Loucy (cell line): ENCODE data around the gene PROSER2.
A peak's percentile ranks its signal among the peaks of the same experiment; 100 is the strongest.

Source experiments
- H2AFZ ChIP-seq: fragments of 200-600 bp; sonication (generic); 2 replicates; pipeline ENCODE4 v1.6.0; 2016; ENCODE audit warnings: antibody characterized with exemption, mild to moderate bottlenecking, low read length, moderate library complexity
- H3F3A ChIP-seq: fragments of 200-600 bp; 2 replicates; pipeline ENCODE4 v1.6.0; 2016; ENCODE audit warnings: antibody characterized with exemption, low read depth, mild to moderate bottlenecking
- H3K27me3 ChIP-seq: fragments of 200-600 bp; sonication (generic); 2 replicates; pipeline ENCODE4 v1.6.1; 2014; ENCODE audit warnings: low read length, mild to moderate bottlenecking; ENCODE audit not compliant: insufficient read depth, poor library complexity, severe bottlenecking
- H3K36me3 ChIP-seq: fragments of 200-600 bp; sonication (generic); 2 replicates; pipeline ENCODE4 v1.6.1; 2016; ENCODE audit warnings: low read length; ENCODE audit not compliant: insufficient read depth
- H3K4me1 ChIP-seq: fragments of 200-600 bp; sonication (generic); 2 replicates; pipeline ENCODE4 v1.5.1; 2014; ENCODE audit warnings: low read length, mild to moderate bottlenecking; ENCODE audit not compliant: insufficient read depth, poor library complexity, severe bottlenecking
- H3K4me2 ChIP-seq: fragments of 200-600 bp; sonication (generic); 2 replicates; pipeline ENCODE4 v1.6.0; 2014; ENCODE audit warnings: antibody characterized with exemption, low read length, low read depth, mild to moderate bottlenecking; ENCODE audit not compliant: poor library complexity, severe bottlenecking
- H3K4me3 ChIP-seq: fragments of 200-600 bp; sonication (generic); 2 replicates; pipeline ENCODE4 v1.5.1; 2014; ENCODE audit warnings: low read length, mild to moderate bottlenecking, mixed read lengths; ENCODE audit not compliant: poor library complexity, severe bottlenecking
- H3K79me2 ChIP-seq: fragments of 200-600 bp; sonication (generic); 2 replicates; pipeline ENCODE4 v1.6.1; 2014; ENCODE audit warnings: low read length; ENCODE audit not compliant: insufficient read depth
- H3K9ac ChIP-seq: fragments of 200-600 bp; sonication (generic); 2 replicates; pipeline ENCODE4 v1.6.0; 2014; ENCODE audit warnings: mild to moderate bottlenecking, low read depth, low read length, moderate library complexity; ENCODE audit not compliant: poor library complexity, severe bottlenecking
- H3K9me2 ChIP-seq: fragments of 200-600 bp; sonication (generic); replicated peaks from 2 replicates; pipeline ENCODE4 v1.6.1; 2016; ENCODE audit warnings: low read depth, low read length, mixed read lengths
- H3K9me3 ChIP-seq: fragments of 200-600 bp; sonication (generic); 2 replicates; pipeline ENCODE4 v1.6.1; 2014; ENCODE audit warnings: mild to moderate bottlenecking, antibody characterized with exemption, low read length, low read depth; ENCODE audit not compliant: insufficient read depth
- H4K20me1 ChIP-seq: fragments of 200-600 bp; sonication (generic); 2 replicates; pipeline ENCODE4 v1.6.0; 2014; ENCODE audit warnings: antibody characterized with exemption, low read length, mild to moderate bottlenecking; ENCODE audit not compliant: insufficient read depth, poor library complexity, severe bottlenecking
- EZH2phosphoT487 ChIP-seq: fragments of 200-600 bp; IDR thresholded peaks from 2 replicates; pipeline ENCODE4 v1.6.1; 2018; ENCODE audit warnings: antibody characterized with exemption, mild to moderate bottlenecking, moderate library complexity, borderline replicate concordance
- TF ChIP-seq, protein P1 (sequence below): fragments of 200-600 bp; sonication (generic); conservative IDR thresholded peaks from 2 replicates; pipeline ENCODE4 v1.5.1; 2014; ENCODE audit warnings: mild to moderate bottlenecking, antibody characterized with exemption, low read length

Gene PROSER2

DNA sequence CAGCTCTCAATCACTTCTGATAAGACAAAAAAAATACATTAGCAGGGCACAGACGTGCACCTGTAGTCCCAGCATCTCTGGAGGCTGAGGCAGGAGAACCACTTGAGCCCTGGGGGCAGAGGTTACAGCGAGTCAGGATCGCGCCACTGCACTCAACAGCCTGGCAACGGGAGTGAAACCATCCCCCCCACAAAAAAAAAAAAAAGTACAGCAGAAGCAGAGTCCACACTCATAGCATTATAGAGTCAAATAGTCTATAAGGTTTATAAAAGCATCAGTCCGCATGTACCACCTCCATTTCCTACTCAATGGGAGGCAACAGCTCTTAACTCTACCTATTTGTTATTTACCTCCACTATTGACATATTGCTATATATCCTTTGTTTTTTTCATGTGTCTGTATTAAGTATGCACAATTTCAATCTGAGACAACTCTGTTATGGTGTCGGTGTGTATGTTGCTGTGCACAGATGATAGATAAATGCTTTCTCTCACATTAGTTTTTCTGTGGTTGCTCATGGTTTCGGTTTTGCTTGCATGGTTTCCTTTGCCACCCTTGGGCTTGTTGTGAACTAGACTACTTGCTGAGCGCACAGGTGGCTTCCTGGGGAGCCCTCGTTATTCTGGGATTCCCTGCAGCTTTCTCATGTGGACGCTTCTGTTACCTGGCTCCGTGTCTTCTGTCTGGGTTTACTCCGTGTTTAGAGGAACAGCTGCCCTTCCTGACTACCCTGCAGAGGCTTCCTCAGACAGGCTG lies 40.4 kb downstream of the PROSER2 start:
- Histone ChIP-seq H3K9me3 (no peaks in the 10 kb centered on the region), H3K79me2 (peaks cover 63% of the 10 kb centered on the region), H3K4me2 (peak overlapping the region; percentile 78), H3K27me3 (no peaks in the 10 kb centered on the region), H2AFZ (peak overlapping the region; percentile 90), H3K9ac (peak overlapping the region; percentile 57), H3K36me3 (peaks cover 16% of the 10 kb centered on the region; the same call in 1 of the 2 replicates), H3K9me2 (no peaks in the 10 kb centered on the region), H3K4me3 (peak overlapping the region; percentile 71), H4K20me1 (peaks cover 3% of the 10 kb centered on the region), H3K4me1 (peaks cover 23% of the 10 kb centered on the region), H3F3A (no peaks in the 10 kb centered on the region; the same call in 1 of the 2 replicates)
- TF ChIP-seq EZH2phosphoT487: no peak
- TF ChIP-seq, protein P1, sequence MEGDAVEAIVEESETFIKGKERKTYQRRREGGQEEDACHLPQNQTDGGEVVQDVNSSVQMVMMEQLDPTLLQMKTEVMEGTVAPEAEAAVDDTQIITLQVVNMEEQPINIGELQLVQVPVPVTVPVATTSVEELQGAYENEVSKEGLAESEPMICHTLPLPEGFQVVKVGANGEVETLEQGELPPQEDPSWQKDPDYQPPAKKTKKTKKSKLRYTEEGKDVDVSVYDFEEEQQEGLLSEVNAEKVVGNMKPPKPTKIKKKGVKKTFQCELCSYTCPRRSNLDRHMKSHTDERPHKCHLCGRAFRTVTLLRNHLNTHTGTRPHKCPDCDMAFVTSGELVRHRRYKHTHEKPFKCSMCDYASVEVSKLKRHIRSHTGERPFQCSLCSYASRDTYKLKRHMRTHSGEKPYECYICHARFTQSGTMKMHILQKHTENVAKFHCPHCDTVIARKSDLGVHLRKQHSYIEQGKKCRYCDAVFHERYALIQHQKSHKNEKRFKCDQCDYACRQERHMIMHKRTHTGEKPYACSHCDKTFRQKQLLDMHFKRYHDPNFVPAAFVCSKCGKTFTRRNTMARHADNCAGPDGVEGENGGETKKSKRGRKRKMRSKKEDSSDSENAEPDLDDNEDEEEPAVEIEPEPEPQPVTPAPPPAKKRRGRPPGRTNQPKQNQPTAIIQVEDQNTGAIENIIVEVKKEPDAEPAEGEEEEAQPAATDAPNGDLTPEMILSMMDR: no peak

DNA sequence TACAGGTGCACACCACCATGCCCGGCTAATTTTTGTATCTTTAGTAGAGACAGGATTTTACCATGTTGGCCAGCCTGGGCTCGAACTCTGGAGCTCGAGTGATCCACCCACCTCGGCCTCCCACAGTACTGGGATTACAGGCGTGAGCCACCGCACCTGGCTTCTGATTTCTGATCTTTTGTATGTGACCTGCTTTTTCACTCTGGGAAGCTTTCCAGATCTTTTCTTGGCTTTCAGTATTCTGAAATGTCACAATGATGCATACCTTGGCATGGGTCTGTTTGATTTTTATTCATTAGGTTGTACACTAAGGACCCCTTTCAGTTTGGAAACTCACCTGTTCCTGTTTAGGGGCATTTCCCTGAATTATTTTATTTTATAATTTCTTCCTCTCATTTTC lies 41.6 kb downstream of the PROSER2 start:
- Histone ChIP-seq H3K27me3 (no peaks in the 10 kb centered on the region), H3F3A (no peaks in the 10 kb centered on the region; the same call in 1 of the 2 replicates), H3K79me2 (peaks cover 54% of the 10 kb centered on the region), H3K36me3 (peaks cover 16% of the 10 kb centered on the region; the same call in 1 of the 2 replicates), H2AFZ (no peak overlapping the region), H4K20me1 (peaks cover 3% of the 10 kb centered on the region), H3K4me3 (no peak overlapping the region), H3K4me2 (no peak overlapping the region), H3K9ac (no peak overlapping the region), H3K9me2 (no peaks in the 10 kb centered on the region), H3K9me3 (no peaks in the 10 kb centered on the region), H3K4me1 (peaks cover 23% of the 10 kb centered on the region)
- TF ChIP-seq EZH2phosphoT487: no peak
- TF ChIP-seq, protein P1: no peak

DNA sequence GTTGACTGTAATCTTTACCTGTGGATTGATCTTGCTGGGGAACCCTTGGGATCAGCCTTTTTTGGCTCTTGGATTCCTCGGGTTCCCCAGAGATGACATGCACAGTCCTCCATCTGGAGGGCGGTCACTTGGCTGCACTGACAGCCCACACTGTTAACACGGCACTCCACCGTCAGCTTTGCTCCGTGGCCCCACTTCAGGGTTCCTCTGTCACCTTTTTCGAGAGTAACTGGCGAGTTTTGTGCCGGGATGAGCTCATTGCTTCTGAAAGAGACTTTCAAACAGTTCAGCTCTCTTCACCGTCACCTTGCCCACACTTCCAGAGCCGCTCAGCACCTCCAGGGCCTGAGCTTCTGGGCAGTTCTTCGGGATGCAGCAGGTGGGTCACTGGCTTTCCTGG lies 42.4 kb downstream of the PROSER2 start:
- Histone ChIP-seq H2AFZ (no peak overlapping the region), H3K27me3 (no peaks in the 10 kb centered on the region), H4K20me1 (peaks cover 3% of the 10 kb centered on the region), H3K9me3 (no peaks in the 10 kb centered on the region), H3K9me2 (no peaks in the 10 kb centered on the region), H3F3A (no peaks in the 10 kb centered on the region; the same call in 1 of the 2 replicates), H3K4me3 (no peak overlapping the region), H3K4me2 (no peak overlapping the region), H3K4me1 (peaks cover 25% of the 10 kb centered on the region), H3K79me2 (peaks cover 47% of the 10 kb centered on the region), H3K36me3 (peaks cover 16% of the 10 kb centered on the region; the same call in 1 of the 2 replicates), H3K9ac (no peak overlapping the region)
- TF ChIP-seq, protein P1: no peak
- TF ChIP-seq EZH2phosphoT487: no peak
